ENCODE measurements around the gene XRCC2.

The XRCC2 gene

GRCh38 chr7:152608656-152609055, 67.3 kb downstream of the XRCC2 start:
- no peak for DNase-seq

- DNase-seq = no peak
Observed at GRCh38 chr7:152608208-152608607, 67.7 kb downstream of the XRCC2 start.

GRCh38 chr7:152607007-152607406, 68.9 kb downstream of the XRCC2 start:
- no peak for DNase-seq

- DNase-seq = no peak
Observed at GRCh38 chr7:152602962-152603361, 73.0 kb downstream of the XRCC2 start.

GRCh38 chr7:152601305-152601798, 74.6 kb downstream of the XRCC2 start:
- DNase-seq = no peak

- DNase-seq = no peak
Observed at GRCh38 chr7:152600266-152600665, 75.7 kb downstream of the XRCC2 start.

- DNase-seq = no peak
Observed at GRCh38 chr7:152597507-152597906, 78.4 kb downstream of the XRCC2 start.

- no peak for DNase-seq
Observed at GRCh38 chr7:152596824-152597223, 79.1 kb downstream of the XRCC2 start.

Data from NCI-H1436 treated with DMSO at 0.1 percent for 48 hours (cell line).